HFF-Myc (cell line): ENCODE results near the gene AKAP17A.

ENCODE experiments used
- DNase-seq: peaks from one replicate; pipeline ENCODE4 v3.0.0-alpha.2; 2011; ENCODE audit warnings: low read depth; ENCODE audit errors: extremely low read depth
- H3K4me3 ChIP-seq: replicated peaks from 2 replicates; pipeline ENCODE4 v1.5.1; 2011; ENCODE audit warnings: low read depth, mild to moderate bottlenecking, control low read depth, low read length
- CTCF ChIP-seq: IDR thresholded peaks from 2 replicates; pipeline ENCODE4 v1.5.1; 2012; ENCODE audit warnings: mild to moderate bottlenecking, low read depth, low read length, control low read depth; ENCODE audit errors: missing control alignments

AKAP17A gene

GRCh38 chrX:1601051-1601767 lies 9.8 kb downstream of the AKAP17A start:
- TF ChIP-seq CTCF: no peak
- H3K4me3 ChIP-seq: no peak overlapping the region
- no peak for DNase-seq

GRCh38 chrX:1601768-1602085 lies 10.3 kb downstream of the AKAP17A start:
- H3K4me3 ChIP-seq: no peak overlapping the region
- no peak for TF ChIP-seq CTCF
- DNase-seq: no peak

- TF ChIP-seq CTCF: no peak
- H3K4me3 ChIP-seq: no peak overlapping the region
- no peak for DNase-seq
These were observed 10.9 kb downstream of the AKAP17A start for GRCh38 chrX:1602299-1602698.

GRCh38 chrX:1606496-1606895 lies 15.1 kb downstream of the AKAP17A start:
- no peak for TF ChIP-seq CTCF
- no peak overlapping the region for H3K4me3 ChIP-seq
- no peak for DNase-seq

GRCh38 chrX:1609311-1609710 lies 17.9 kb downstream of the AKAP17A start:
- no peak for TF ChIP-seq CTCF
- no peak for DNase-seq
- no peak overlapping the region for H3K4me3 ChIP-seq

GRCh38 chrX:1609762-1610161 lies 18.4 kb downstream of the AKAP17A start:
- no peak for TF ChIP-seq CTCF
- DNase-seq: no peak
- H3K4me3 ChIP-seq: no peak overlapping the region

GRCh38 chrX:1610166-1610565 lies 18.8 kb downstream of the AKAP17A start:
- TF ChIP-seq CTCF: no peak
- no peak overlapping the region for H3K4me3 ChIP-seq
- DNase-seq: no peak
